ENCODE results near the gene SLC2A1.

GRCh38 chr1:42973799-42974198 is 15.1 kb upstream of the SLC2A1 start:
- TF ChIP-seq CTCF (conservative IDR thresholded peaks at IDR 0.05) (no peak), ZFX (IDR thresholded peaks at IDR 0.05) (no peak)

Data from C4-2B (cell line).